HG03354 (cell line): Measurements from ENCODE around the gene FRMD4B.
"Not testable (repeated sequence)": the region's sequence is repeated elsewhere in the genome, so short reads cannot be mapped to it uniquely, and the experiment has no call there.

Source experiments
- ATAC-seq: cut with Tn5 transposase; IDR thresholded peaks from one replicate; pipeline ENCODE4 v1.9.1; 2021; ENCODE audit warnings: mild to moderate bottlenecking; ENCODE audit not compliant: unreplicated experiment, poor library complexity, severe bottlenecking

FRMD4B gene

DNA sequence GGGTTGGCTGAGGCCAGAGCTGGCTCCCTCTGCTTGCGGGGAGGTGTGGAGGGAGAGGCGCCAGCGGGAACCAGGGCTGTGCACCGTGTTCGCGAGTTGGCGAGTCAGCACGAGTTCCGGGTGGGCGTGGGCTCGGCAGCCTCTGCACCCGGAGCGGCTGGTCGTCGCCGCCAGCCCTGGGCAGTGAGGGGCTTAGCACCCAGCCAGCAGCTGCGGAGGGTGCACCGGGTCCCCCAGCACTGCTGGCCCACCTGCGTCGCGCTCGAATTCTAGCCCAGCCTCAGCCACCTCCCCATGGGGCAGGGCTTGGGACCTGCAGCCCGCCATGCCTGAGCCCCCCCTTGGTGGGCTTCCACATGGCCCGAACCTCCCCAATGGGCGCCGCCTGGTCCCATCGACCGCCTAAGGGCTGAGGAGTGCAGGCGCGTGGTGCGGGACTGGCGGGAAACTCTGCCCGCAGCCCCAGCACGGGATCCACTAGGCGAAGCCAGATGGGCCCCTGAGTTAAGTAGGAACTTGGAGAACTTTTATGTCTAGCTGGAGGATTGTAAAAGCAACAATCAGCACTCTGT lies 125.6 kb downstream of the FRMD4B start:
- no peak for ATAC-seq

- no peak for ATAC-seq
These were observed 126.8 kb downstream of the FRMD4B start for GRCh38 chr3:69259125-69259524.

DNA sequence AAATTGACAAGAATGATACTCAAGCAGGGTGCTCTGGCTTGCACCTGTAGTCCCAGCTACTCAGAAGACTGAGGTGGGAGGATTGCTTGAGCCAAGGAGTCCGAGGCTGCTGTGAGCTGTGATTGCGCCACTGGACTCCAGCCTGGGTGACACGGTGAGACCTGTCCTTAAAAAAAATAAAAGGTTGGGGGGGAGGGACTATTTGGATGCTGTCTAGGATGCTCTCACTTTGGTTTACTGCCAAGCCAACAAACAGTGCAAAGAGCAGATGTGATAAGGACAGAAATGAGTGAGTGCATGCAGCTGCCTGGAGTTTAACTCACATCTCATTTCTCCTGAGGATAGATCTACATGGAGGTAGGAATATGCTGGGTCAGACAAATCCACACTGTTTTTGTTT lies 130.0 kb downstream of the FRMD4B start:
- ATAC-seq, result no peak

GRCh38 chr3:69254351-69254750 lies 131.5 kb downstream of the FRMD4B start:
- ATAC-seq, result no peak

DNA sequence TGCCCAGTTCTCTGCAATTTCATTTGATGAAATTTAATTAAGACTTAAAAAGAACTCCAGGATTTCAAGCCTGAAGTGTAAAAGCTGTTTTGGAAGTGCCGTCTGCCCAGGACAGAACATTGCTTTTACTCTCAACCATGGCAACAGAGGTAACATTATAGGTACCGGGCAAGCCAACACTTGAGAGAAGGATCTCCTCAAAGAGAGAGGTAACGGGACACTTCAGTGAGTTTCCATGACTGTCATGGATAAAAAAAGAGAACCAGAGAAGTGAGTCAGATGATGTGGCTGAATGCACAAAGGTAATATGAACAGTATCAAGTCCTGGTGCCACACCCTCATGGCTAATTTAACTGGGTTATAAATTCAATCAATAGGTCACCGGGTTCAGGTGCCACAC lies 133.3 kb downstream of the FRMD4B start:
- ATAC-seq, result no peak

DNA sequence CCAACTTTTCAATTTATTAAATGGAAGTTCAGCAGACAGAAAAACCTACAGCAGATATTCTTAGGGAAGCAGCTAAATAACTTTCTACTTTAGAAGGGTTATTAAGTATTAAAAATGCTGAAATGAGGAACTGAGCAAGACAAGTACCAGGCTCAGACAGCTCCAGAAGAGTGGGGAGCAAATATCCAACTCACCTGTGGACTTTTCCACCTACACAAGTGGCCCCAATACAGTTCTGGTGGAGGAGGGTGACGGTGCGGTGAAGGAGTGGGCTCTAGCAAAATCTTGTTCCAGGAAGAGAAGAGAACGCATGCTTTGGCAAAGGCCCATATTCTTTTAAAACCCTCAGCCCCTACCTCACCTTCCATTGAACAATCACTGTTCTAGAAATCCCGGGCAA lies 133.7 kb downstream of the FRMD4B start:
- no peak for ATAC-seq

DNA sequence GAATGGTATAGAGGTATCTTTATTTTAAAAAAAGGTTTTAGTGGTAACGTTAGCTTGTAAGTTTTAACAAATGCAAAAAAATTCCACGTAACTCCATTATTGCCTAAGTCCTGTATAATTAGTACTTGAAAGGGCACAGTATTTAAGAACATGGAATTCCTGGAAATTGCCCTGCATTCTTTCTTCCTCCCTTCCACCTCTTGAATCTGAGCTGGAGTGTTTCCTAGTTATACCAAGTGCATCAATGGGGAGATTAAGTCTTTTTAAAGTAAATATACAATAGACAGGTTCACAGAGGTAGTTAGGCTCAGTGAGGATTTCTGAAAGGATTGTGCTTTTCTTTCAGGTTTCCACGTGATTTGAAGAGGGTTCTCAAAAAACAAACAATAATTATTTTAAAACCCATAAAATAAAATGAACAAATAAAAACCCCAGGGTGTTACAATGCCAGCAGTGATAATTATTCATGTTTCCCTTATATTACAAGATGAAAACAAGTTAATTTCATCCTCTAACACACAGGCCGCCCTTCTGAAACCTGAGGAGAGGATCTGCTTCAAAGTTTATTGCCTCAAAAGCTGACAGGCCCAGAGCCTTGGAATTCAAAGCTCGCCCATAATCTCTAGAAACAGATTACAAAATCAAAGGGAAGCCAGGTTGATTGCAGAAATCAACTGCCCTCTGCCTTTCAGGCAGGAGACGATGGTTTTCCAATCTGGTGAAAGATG lies 134.6 kb downstream of the FRMD4B start:
- ATAC-seq, result no peak

GRCh38 chr3:69250014-69250413 lies 135.9 kb downstream of the FRMD4B start:
- no peak for ATAC-seq

- ATAC-seq, result no peak
These were observed 136.9 kb downstream of the FRMD4B start for GRCh38 chr3:69249001-69249400.

DNA sequence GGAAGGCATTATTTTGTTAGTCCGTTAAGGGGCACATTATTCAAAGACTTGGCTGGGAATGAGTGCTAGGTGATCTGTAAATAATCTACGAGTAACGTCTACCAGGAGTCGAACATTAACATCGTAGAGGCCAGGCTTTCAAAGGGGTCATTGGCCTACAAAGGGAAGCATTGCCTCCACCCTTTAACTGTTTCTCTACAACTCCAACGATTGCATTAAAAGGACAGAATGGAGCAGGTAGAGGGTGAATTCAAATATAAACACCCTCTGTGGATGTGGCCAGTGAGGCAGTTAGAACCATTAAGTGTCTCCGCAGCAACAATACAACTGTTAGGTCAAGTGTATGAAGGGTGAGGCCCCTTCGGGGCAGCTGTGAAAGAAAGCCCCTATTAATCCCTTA lies 137.5 kb downstream of the FRMD4B start:
- ATAC-seq, result no peak

GRCh38 chr3:69246612-69247011 lies 139.3 kb downstream of the FRMD4B start:
- no peak for ATAC-seq

- ATAC-seq, result no peak
These were observed 141.8 kb downstream of the FRMD4B start for GRCh38 chr3:69244039-69244438.

- no peak for ATAC-seq
These were observed 144.1 kb downstream of the FRMD4B start for GRCh38 chr3:69241769-69242168.

- no peak for ATAC-seq
These were observed 145.0 kb downstream of the FRMD4B start for GRCh38 chr3:69240651-69241568.

GRCh38 chr3:69239063-69239462 lies 146.8 kb downstream of the FRMD4B start:
- ATAC-seq, result no peak

GRCh38 chr3:69236812-69237707 lies 148.8 kb downstream of the FRMD4B start:
- no peak for ATAC-seq

GRCh38 chr3:69235882-69236281 lies 150.0 kb downstream of the FRMD4B start:
- no peak for ATAC-seq

DNA sequence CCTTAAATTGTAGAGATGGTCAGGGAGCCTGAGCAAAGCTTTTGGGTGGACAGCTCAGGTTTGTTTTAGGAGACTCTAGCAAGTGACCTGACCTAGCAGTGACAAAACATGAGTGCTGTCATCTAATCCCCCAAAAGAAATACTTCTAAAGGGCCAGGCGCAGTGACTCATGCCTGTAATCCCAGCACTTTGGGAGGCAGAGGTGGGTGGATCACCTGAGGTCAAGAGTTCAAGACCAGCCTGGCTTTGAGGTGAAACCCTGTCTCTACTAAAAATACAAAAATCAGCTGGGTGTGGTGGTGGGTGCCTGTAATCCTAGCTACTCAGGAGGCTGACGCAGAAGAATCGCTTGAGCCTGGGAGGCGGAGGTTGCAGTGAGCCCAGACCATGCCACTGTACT lies 150.7 kb downstream of the FRMD4B start:
- ATAC-seq, result not testable (repeated sequence)

DNA sequence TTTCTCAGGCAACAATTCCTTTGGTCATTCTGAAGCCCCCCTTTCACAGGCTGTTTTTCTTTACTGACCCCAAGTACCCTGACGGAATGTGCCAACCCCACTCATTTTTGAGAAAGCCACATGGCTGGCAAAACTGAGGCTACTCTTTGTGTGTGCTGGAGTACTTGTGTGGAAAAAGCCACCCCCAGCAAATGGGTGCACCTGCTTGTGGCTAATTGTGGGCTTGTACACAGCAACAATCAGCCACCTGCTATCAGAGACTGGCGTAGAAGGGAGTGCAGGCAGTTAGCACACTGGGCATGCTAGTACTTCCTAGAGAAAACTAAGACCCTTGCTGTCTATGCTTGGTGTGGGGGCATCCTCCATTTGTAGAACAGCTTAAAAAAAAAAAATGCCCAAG lies 153.4 kb downstream of the FRMD4B start:
- ATAC-seq, result no peak

DNA sequence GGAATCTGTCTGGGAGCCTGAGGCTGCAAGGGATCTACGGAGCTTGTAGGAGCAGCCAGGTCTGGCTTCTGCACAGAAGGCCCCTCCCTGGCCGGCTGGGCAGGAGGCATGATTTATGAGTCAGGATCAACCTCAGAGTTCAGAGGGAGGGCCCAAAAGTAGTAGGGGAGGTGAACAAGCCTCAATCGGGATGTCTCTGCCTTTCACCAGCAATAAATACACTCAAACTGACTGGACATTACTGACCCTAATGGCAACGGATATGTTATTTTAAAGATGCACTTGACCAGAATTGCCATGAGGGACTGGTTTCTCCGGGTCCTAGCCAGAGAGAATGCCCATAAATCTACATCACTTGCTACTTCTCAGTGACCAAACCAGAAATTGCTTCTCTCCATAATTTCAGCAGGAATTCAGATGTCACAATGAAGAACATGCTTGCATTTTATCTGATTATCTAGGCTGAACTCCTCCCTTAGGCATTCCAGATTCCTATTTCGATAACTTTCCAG lies 153.9 kb downstream of the FRMD4B start:
- no peak for ATAC-seq
